GM23338 (cell line): Measurements from ENCODE around the gene CDIPT. TPM values are rescaled to one million over a fixed set of nuclear protein-coding genes. Genes with fewer than 3 reads are reported as not detected.

Experiments used
- ATAC-seq: fragments of 200-7000 bp; cut with Tn5 transposase; 3 replicates; pipeline ENCODE4 v1.9.1; 2020
- DNase-seq: peaks from one replicate; pipeline ENCODE4 v3.0.0-alpha.2; 2015; ENCODE audit warnings: low spot score
- H2AFZ ChIP-seq: fragments of 200-600 bp; sonication (generic); 2 replicates; pipeline ENCODE4 v1.8.0; 2016; ENCODE audit warnings: antibody characterized with exemption, mild to moderate bottlenecking, moderate library complexity
- H3F3A ChIP-seq: fragments of 200-600 bp; sonication (generic); replicated peaks from 2 replicates; pipeline ENCODE4 v1.8.0; 2017; ENCODE audit warnings: antibody characterized with exemption, mixed run types, low read depth
- H3K27ac ChIP-seq: fragments of 200-600 bp; sonication (generic); 2 replicates; pipeline ENCODE4 v1.6.1; 2016; ENCODE audit warnings: low read depth
- H3K27me3 ChIP-seq: fragments of 200-600 bp; sonication (generic); 2 replicates; pipeline ENCODE4 v1.8.0; 2016; ENCODE audit warnings: mild to moderate bottlenecking, mixed run types, moderate library complexity; ENCODE audit not compliant: insufficient read depth
- H3K36me3 ChIP-seq: fragments of 200-600 bp; sonication (generic); 2 replicates; pipeline ENCODE4 v1.8.0; 2016; ENCODE audit warnings: mild to moderate bottlenecking; ENCODE audit not compliant: insufficient read depth
- H3K4me1 ChIP-seq: fragments of 200-600 bp; sonication (generic); 2 replicates; pipeline ENCODE4 v1.8.0; 2016; ENCODE audit warnings: mild to moderate bottlenecking, moderate library complexity; ENCODE audit not compliant: insufficient read depth
- H3K4me2 ChIP-seq: fragments of 200-600 bp; sonication (generic); 2 replicates; pipeline ENCODE4 v1.7.1; 2017; ENCODE audit warnings: mixed run types
- H3K4me3 ChIP-seq: fragments of 200-600 bp; sonication (generic); 2 replicates; pipeline ENCODE4 v1.6.1; 2016; ENCODE audit warnings: mixed run types
- H3K79me2 ChIP-seq: fragments of 200-600 bp; sonication (generic); replicated peaks from 2 replicates; pipeline ENCODE4 v1.8.0; 2017; ENCODE audit warnings: mild to moderate bottlenecking; ENCODE audit not compliant: insufficient read depth
- H3K9me2 ChIP-seq: fragments of 200-600 bp; sonication (generic); 2 replicates; pipeline ENCODE4 v1.8.0; 2017; ENCODE audit not compliant: insufficient read depth
- H4K20me1 ChIP-seq: fragments of 200-600 bp; sonication (generic); replicated peaks from 2 replicates; pipeline ENCODE4 v1.8.0; 2017; ENCODE audit warnings: mild to moderate bottlenecking; ENCODE audit not compliant: insufficient read depth
- H3K27ac Mint-ChIP-seq: 2 replicates; pipeline ENCODE4 v1.8.0; 2020; ENCODE audit warnings: inconsistent platforms, mild to moderate bottlenecking, moderate library complexity, mixed read lengths
- H3K27me3 Mint-ChIP-seq: 3 replicates; pipeline ENCODE4 v1.8.0; 2022; ENCODE audit warnings: low read depth, mild to moderate bottlenecking, moderate library complexity, mixed read lengths, inconsistent platforms; ENCODE audit not compliant: insufficient read depth, poor library complexity
- H3K36me3 Mint-ChIP-seq: 3 replicates; pipeline ENCODE4 v1.8.0; 2021; ENCODE audit warnings: low read depth, mild to moderate bottlenecking, inconsistent platforms, moderate library complexity, mixed read lengths
- H3K4me1 Mint-ChIP-seq: 3 replicates; pipeline ENCODE4 v1.8.0; 2020; ENCODE audit warnings: mild to moderate bottlenecking, inconsistent platforms, mixed read lengths
- H3K4me3 Mint-ChIP-seq: 3 replicates; pipeline ENCODE4 v1.8.0; 2021; ENCODE audit warnings: moderate library complexity, mild to moderate bottlenecking, inconsistent platforms, mixed read lengths
- H3K9me3 Mint-ChIP-seq: 3 replicates; pipeline ENCODE4 v1.8.0; 2020; ENCODE audit warnings: moderate library complexity, mild to moderate bottlenecking, inconsistent platforms, mixed read lengths
- CREB1 ChIP-seq: fragments of 250-450 bp; sonication (Bioruptor Pico); IDR thresholded peaks from 2 replicates; pipeline ENCODE4 v1.5.0; 2020; ENCODE audit warnings: low read depth, mild to moderate bottlenecking, moderate library complexity
- CTCF ChIP-seq, 2 experiments: fragments of 200-600 bp in 1 of 2; sonication (generic) in 1 of 2; conservative IDR thresholded peaks; 2 replicates each; pipeline versions ENCODE4 v1.5.1 to v1.6.1; 2016 to 2017; ENCODE audit warnings: antibody characterized with exemption in 2 of 2, low read depth in 2 of 2, mild to moderate bottlenecking in 2 of 2, moderate library complexity in 1 of 2
- ETS1 ChIP-seq: IDR thresholded peaks from 2 replicates; pipeline ENCODE4 v1.6.1; 2016; ENCODE audit warnings: antibody characterized with exemption
- EZH2 ChIP-seq: fragments of 200-600 bp; sonication (generic); IDR thresholded peaks from one replicate; pipeline ENCODE4 v1.8.0; 2017; ENCODE audit warnings: antibody characterized with exemption, mild to moderate bottlenecking, low read depth; ENCODE audit not compliant: unreplicated experiment
- EZH2phosphoT487 ChIP-seq: fragments of 200-600 bp; sonication (generic); IDR thresholded peaks from one replicate; pipeline ENCODE4 v1.8.1; 2018; ENCODE audit warnings: antibody characterized with exemption; ENCODE audit not compliant: unreplicated experiment
- JUNB ChIP-seq: IDR thresholded peaks from one replicate; pipeline ENCODE4 v1.6.1; 2016; ENCODE audit warnings: antibody characterized with exemption; ENCODE audit not compliant: unreplicated experiment
- NANOG ChIP-seq: IDR thresholded peaks from 2 replicates; pipeline ENCODE4 v1.6.1; 2016; ENCODE audit warnings: antibody characterized with exemption, borderline replicate concordance
- POLR2AphosphoS5 ChIP-seq: IDR thresholded peaks from 2 replicates; pipeline ENCODE4 v1.6.1; 2016; ENCODE audit warnings: antibody characterized with exemption, low read depth
- REST ChIP-seq: IDR thresholded peaks from one replicate; pipeline ENCODE4 v1.6.1; 2018; ENCODE audit warnings: antibody characterized with exemption; ENCODE audit not compliant: unreplicated experiment
- STAT1 ChIP-seq: IDR thresholded peaks from one replicate; pipeline ENCODE4 v1.6.1; 2016; ENCODE audit warnings: antibody characterized with exemption; ENCODE audit not compliant: unreplicated experiment
- ZNF114 ChIP-seq: fragments of 250-450 bp; sonication (Bioruptor Pico); IDR thresholded peaks from 2 replicates; pipeline ENCODE4 v1.5.0; 2020; ENCODE audit warnings: mild to moderate bottlenecking, moderate library complexity
- ZNF331 ChIP-seq: fragments of 250-450 bp; sonication (Bioruptor Pico); IDR thresholded peaks from 2 replicates; pipeline ENCODE4 v1.5.0; 2020; ENCODE audit warnings: low read depth, mild to moderate bottlenecking, moderate library complexity
- ZNF462 ChIP-seq: fragments of 250-450 bp; sonication (Bioruptor Pico); IDR thresholded peaks from 2 replicates; pipeline ENCODE4 v1.5.0; 2020; ENCODE audit warnings: mild to moderate bottlenecking, moderate library complexity
- polyA plus RNA-seq: library from polyadenylated mRNA; unstranded; fragments of >200 nt; fragmentation: Nextera tagmentation; extraction: Ambion mirVana; gene quantifications from 2 replicates; pipeline ENCODE4 v1.2.1, GENCODE V29; 2016
- total RNA-seq: library from RNA; depleted of rRNA; stranded (reverse); fragments of >200 nt; shearing (Covaris generic); gene quantifications from 2 replicates; pipeline ENCODE4 v1.2.3, GENCODE V29; 2014

Gene CDIPT
- total and polyA plus RNA-seq, 2 experiments from 2014 or later: 36.2 to 78.1 TPM

- TF ChIP-seq ZNF462 (CRISPR knock-in tag): no peak
- no peak for TF ChIP-seq EZH2phosphoT487
- no peak for TF ChIP-seq JUNB
- TF ChIP-seq ZNF114: no peak
- TF ChIP-seq STAT1: no peak
- TF ChIP-seq CTCF (conservative IDR thresholded peaks at IDR 0.05; ENCODE audit: low read depth in 2 of 2): no peak
- TF ChIP-seq NANOG: no peak
- no peak for TF ChIP-seq ETS1
- no peak for TF ChIP-seq POLR2AphosphoS5
- TF ChIP-seq ZNF331 (CRISPR knock-in tag): no peak
- no peak for TF ChIP-seq EZH2
- TF ChIP-seq CREB1 (CRISPR knock-in tag): no peak
- no peak for TF ChIP-seq REST
- Mint-ChIP-seq H3K36me3 (peaks cover 25% of the 10 kb centered on the region), H3K27ac (no peak overlapping the region), H3K4me3 (no peak overlapping the region), H3K27me3 (peaks cover 23% of the 10 kb centered on the region), H3K4me1 (peaks cover 13% of the 10 kb centered on the region), H3K9me3 (no peaks in the 10 kb centered on the region)
- ATAC-seq (no peak), DNase-seq (no peak)
- Histone ChIP-seq H3K9me2 (no peaks in the 10 kb centered on the region), H3K4me3 (no peak overlapping the region), H3K4me1 (peaks cover 8% of the 10 kb centered on the region), H3K79me2 (peaks cover 13% of the 10 kb centered on the region), H3K4me2 (no peak overlapping the region), H3K27ac (no peak overlapping the region), H3K27me3 (no peaks in the 10 kb centered on the region), H3K36me3 (peaks cover 4% of the 10 kb centered on the region; the same call in 1 of the 2 replicates), H3F3A (0 out of 2 replicates have a peak, but pooled peaks cover 3% of the 10 kb centered on the region), H4K20me1 (no peaks in the 10 kb centered on the region; the same call in 1 of the 2 replicates), H2AFZ (no peak overlapping the region)
Measured at GRCh38 chr16:29858974-29859373, 4.1 kb downstream of the CDIPT start.
